WTC11 (cell line): ENCODE measurements around the gene FBLN5. TPM values are rescaled to one million over a fixed set of nuclear protein-coding genes. Genes with fewer than 3 reads are reported as not detected.

Experiments used
- ATAC-seq: fragments of 200-7000 bp; cut with Tn5 transposase; 2 replicates; pipeline ENCODE4 v1.10.0; 2021; ENCODE audit warnings: mild to moderate bottlenecking, moderate library complexity
- CTCF ChIA-PET: fragments of 300-600 bp; sonication (Branson Sonifier 250); formaldehyde crosslinking; loops from one replicate; lab custom pipeline; 2021; ENCODE audit warnings: antibody characterized with exemption; lab: Charles Lee
- POLR2A ChIA-PET: fragments of 350-600 bp; sonication (Branson Sonifier 250); formaldehyde crosslinking; loops from one replicate; lab custom pipeline; 2021; ENCODE audit warnings: antibody characterized with exemption; lab: Charles Lee
- DNase-seq: peaks from one replicate; pipeline ENCODE4 v3.0.0; 2021; ENCODE audit warnings: low spot score
- H3K27ac Mint-ChIP-seq: 2 replicates; pipeline ENCODE4 v1.8.0; 2021; ENCODE audit warnings: mixed read lengths
- H3K27me3 Mint-ChIP-seq: 2 replicates; pipeline ENCODE4 v1.8.0; 2021; ENCODE audit warnings: low read depth, mild to moderate bottlenecking, moderate library complexity, mixed read lengths
- H3K36me3 Mint-ChIP-seq: 2 replicates; pipeline ENCODE4 v1.8.0; 2021; ENCODE audit warnings: mixed read lengths
- H3K4me1 Mint-ChIP-seq: 2 replicates; pipeline ENCODE4 v1.8.0; 2022; ENCODE audit warnings: mixed read lengths
- H3K4me3 Mint-ChIP-seq: 2 replicates; pipeline ENCODE4 v1.8.0; 2021; ENCODE audit warnings: mild to moderate bottlenecking, moderate library complexity, mixed read lengths
- H3K9me3 Mint-ChIP-seq: 2 replicates; pipeline ENCODE4 v1.8.0; 2021; ENCODE audit warnings: mixed read lengths
- CBFB ChIP-seq: sonication (generic); formaldehyde crosslinking; IDR thresholded peaks from 2 replicates; pipeline ENCODE4 v1.8.1; 2022; ENCODE audit warnings: mild to moderate bottlenecking, low read depth, missing genetic modification reagents
- CDX4 ChIP-seq: fragments of 250-450 bp; sonication (Bioruptor Pico); IDR thresholded peaks from 2 replicates; pipeline ENCODE4 v1.9.0; 2021; ENCODE audit warnings: moderate library complexity, mild to moderate bottlenecking, inconsistent platforms, borderline replicate concordance
- CREB1 ChIP-seq: sonication (generic); formaldehyde crosslinking; IDR thresholded peaks from 2 replicates; pipeline ENCODE4 v1.8.0; 2023; ENCODE audit warnings: mild to moderate bottlenecking, missing genetic modification reagents
- CTCF ChIP-seq: fragments of 200-600 bp; IDR thresholded peaks from 2 replicates; pipeline ENCODE4 v1.8.0; 2022; ENCODE audit warnings: antibody characterized with exemption
- ELF4 ChIP-seq: sonication (generic); formaldehyde crosslinking; IDR thresholded peaks from 2 replicates; pipeline ENCODE4 v1.8.1; 2022; ENCODE audit warnings: low read depth, mild to moderate bottlenecking, moderate library complexity, missing genetic modification reagents
- GTF2I ChIP-seq: fragments of 250-450 bp; sonication (Bioruptor Pico); conservative IDR thresholded peaks from 2 replicates; pipeline ENCODE4 v1.4.0; 2021; ENCODE audit warnings: mild to moderate bottlenecking
- HMGA2 ChIP-seq: fragments of 250-450 bp; sonication (Bioruptor Pico); IDR thresholded peaks from 2 replicates; pipeline ENCODE4 v1.4.0; 2021; ENCODE audit warnings: mild to moderate bottlenecking, moderate library complexity
- NFATC4 ChIP-seq: fragments of 250-450 bp; sonication (Bioruptor Pico); IDR thresholded peaks from 2 replicates; pipeline ENCODE4 v1.9.0; 2021; ENCODE audit warnings: mild to moderate bottlenecking
- NR1H2 ChIP-seq: sonication (generic); formaldehyde crosslinking; IDR thresholded peaks from 2 replicates; pipeline ENCODE4 v1.9.0; 2021; ENCODE audit warnings: mild to moderate bottlenecking, moderate library complexity, missing genetic modification reagents
- RORB ChIP-seq: fragments of 250-450 bp; sonication (Bioruptor Pico); IDR thresholded peaks from 2 replicates; pipeline ENCODE4 v1.9.0; 2021; ENCODE audit warnings: mild to moderate bottlenecking
- SMAD3 ChIP-seq: sonication (generic); formaldehyde crosslinking; IDR thresholded peaks from 2 replicates; pipeline ENCODE4 v1.8.0; 2022; ENCODE audit warnings: missing genetic modification reagents, mild to moderate bottlenecking, borderline replicate concordance
- TEAD4 ChIP-seq: sonication (generic); formaldehyde crosslinking; IDR thresholded peaks from 2 replicates; pipeline ENCODE4 v1.8.0; 2022; ENCODE audit warnings: mild to moderate bottlenecking, missing genetic modification reagents
- TP53 ChIP-seq: sonication (generic); formaldehyde crosslinking; IDR thresholded peaks from 2 replicates; pipeline ENCODE4 v1.8.1; 2023; ENCODE audit warnings: mild to moderate bottlenecking, missing genetic modification reagents
- ZBTB43 ChIP-seq: sonication (generic); formaldehyde crosslinking; IDR thresholded peaks from 2 replicates; pipeline ENCODE4 v1.8.1; 2023; ENCODE audit warnings: mild to moderate bottlenecking, missing genetic modification reagents
- ZNF138 ChIP-seq: sonication (generic); formaldehyde crosslinking; conservative IDR thresholded peaks from 2 replicates; pipeline ENCODE4 v1.8.1; 2022; ENCODE audit warnings: mild to moderate bottlenecking, moderate library complexity, missing genetic modification reagents
- ZNF263 ChIP-seq: sonication (generic); formaldehyde crosslinking; IDR thresholded peaks from 2 replicates; pipeline ENCODE4 v1.8.1; 2022; ENCODE audit warnings: low read depth, mild to moderate bottlenecking, moderate library complexity, missing genetic modification reagents
- ZNF416 ChIP-seq: fragments of 250-450 bp; sonication (Bioruptor Pico); IDR thresholded peaks from 2 replicates; pipeline ENCODE4 v1.9.0; 2021; ENCODE audit warnings: mild to moderate bottlenecking, inconsistent platforms
- total RNA-seq: library from RNA; stranded (reverse); gene quantifications from 3 replicates; pipeline ENCODE4 v1.2.3, GENCODE V29; 2021
- TF ChIP-seq, protein P1 (sequence below): sonication (generic); formaldehyde crosslinking; IDR thresholded peaks from 2 replicates; pipeline ENCODE4 v1.8.0; 2022; ENCODE audit warnings: mild to moderate bottlenecking, missing genetic modification reagents
- TF ChIP-seq, protein P2 (sequence below): sonication (generic); formaldehyde crosslinking; IDR thresholded peaks from 2 replicates; pipeline ENCODE4 v1.8.1; 2022; ENCODE audit warnings: mild to moderate bottlenecking, moderate library complexity, missing genetic modification reagents
- TF ChIP-seq, protein P3 (sequence below): sonication (generic); formaldehyde crosslinking; IDR thresholded peaks from 2 replicates; pipeline ENCODE4 v1.8.1; 2023; ENCODE audit warnings: mild to moderate bottlenecking, missing genetic modification reagents, borderline replicate concordance
- TF ChIP-seq, protein P4 (sequence below): sonication (generic); formaldehyde crosslinking; IDR thresholded peaks from 2 replicates; pipeline ENCODE4 v1.8.1; 2022; ENCODE audit warnings: mild to moderate bottlenecking, missing genetic modification reagents, moderate library complexity, borderline replicate concordance

Gene FBLN5
- total RNA-seq, 1 experiment from 2014 or later = 4.0 TPM

GRCh38 chr14:91834571-91834970 is 112.9 kb downstream of the FBLN5 start:
- Mint-ChIP-seq H3K27ac (no peak overlapping the region; the same call in 1 of the 2 replicates), H3K4me1 (peaks cover 54% of the 10 kb centered on the region)
- DNase-seq = no peak

DNA sequence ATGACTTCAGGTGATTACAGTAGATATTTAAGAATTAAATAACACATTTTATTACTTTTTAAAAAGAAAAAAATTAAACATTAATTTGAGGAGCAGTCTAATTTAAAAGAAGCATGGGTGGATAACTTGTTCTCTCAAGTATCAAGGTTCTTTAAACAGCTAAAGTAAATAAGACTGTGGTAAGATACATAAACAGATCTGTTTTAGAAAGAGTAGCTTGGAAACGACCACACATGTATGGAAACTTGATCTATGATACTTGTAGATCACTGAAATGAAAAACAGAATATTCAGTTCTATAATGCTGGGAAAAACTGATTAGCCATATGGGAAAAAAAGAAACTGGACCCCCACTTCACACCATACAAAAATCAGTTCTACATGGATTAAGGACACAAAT is 116.2 kb downstream of the FBLN5 start:
- ATAC-seq (no peak), DNase-seq (no peak)
- Mint-ChIP-seq H3K36me3 (peaks cover 11% of the 10 kb centered on the region), H3K27me3 (no peaks in the 10 kb centered on the region; the same call in 1 of the 2 replicates), H3K9me3 (peaks cover 15% of the 10 kb centered on the region), H3K4me1 (peaks cover 57% of the 10 kb centered on the region), H3K27ac (peak overlapping the region; percentile 40; the same call in 1 of the 2 replicates), H3K4me3 (no peak overlapping the region)
- ChIA-PET CTCF (interaction anchor here (0.6 to 0.9 kb wide), 2 partner anchors 48 to 182 kb away, joined by 3 read pairs; no protein-coding TSS in a partner anchor), POLR2A (no interaction called here)
- TF ChIP-seq ELF4 (CRISPR knock-in tag) = no peak
- no peak for TF ChIP-seq CBFB
- no peak for TF ChIP-seq ZBTB43 (CRISPR knock-in tag)
- TF ChIP-seq CREB1 = no peak
- TF ChIP-seq GTF2I (CRISPR knock-in tag) = no peak
- no peak for TF ChIP-seq ZNF416 (CRISPR knock-in tag)
- TF ChIP-seq HMGA2 (CRISPR knock-in tag) = no peak
- no peak for TF ChIP-seq CTCF
- TF ChIP-seq NFATC4 (CRISPR knock-in tag) = no peak
- TF ChIP-seq, protein P1, sequence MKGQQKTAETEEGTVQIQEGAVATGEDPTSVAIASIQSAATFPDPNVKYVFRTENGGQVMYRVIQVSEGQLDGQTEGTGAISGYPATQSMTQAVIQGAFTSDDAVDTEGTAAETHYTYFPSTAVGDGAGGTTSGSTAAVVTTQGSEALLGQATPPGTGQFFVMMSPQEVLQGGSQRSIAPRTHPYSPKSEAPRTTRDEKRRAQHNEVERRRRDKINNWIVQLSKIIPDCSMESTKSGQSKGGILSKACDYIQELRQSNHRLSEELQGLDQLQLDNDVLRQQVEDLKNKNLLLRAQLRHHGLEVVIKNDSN = no peak
- no peak for TF ChIP-seq ZNF138 (CRISPR knock-in tag)
- no peak for TF ChIP-seq SMAD3 (CRISPR knock-in tag)
- no peak for TF ChIP-seq CDX4 (CRISPR knock-in tag)
- TF ChIP-seq, protein P2, sequence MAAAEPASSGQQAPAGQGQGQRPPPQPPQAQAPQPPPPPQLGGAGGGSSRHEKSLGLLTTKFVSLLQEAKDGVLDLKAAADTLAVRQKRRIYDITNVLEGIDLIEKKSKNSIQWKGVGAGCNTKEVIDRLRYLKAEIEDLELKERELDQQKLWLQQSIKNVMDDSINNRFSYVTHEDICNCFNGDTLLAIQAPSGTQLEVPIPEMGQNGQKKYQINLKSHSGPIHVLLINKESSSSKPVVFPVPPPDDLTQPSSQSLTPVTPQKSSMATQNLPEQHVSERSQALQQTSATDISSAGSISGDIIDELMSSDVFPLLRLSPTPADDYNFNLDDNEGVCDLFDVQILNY = no peak
- TF ChIP-seq RORB (CRISPR knock-in tag) = no peak
- TF ChIP-seq ZNF263 (CRISPR knock-in tag) = no peak
- TF ChIP-seq, protein P3, sequence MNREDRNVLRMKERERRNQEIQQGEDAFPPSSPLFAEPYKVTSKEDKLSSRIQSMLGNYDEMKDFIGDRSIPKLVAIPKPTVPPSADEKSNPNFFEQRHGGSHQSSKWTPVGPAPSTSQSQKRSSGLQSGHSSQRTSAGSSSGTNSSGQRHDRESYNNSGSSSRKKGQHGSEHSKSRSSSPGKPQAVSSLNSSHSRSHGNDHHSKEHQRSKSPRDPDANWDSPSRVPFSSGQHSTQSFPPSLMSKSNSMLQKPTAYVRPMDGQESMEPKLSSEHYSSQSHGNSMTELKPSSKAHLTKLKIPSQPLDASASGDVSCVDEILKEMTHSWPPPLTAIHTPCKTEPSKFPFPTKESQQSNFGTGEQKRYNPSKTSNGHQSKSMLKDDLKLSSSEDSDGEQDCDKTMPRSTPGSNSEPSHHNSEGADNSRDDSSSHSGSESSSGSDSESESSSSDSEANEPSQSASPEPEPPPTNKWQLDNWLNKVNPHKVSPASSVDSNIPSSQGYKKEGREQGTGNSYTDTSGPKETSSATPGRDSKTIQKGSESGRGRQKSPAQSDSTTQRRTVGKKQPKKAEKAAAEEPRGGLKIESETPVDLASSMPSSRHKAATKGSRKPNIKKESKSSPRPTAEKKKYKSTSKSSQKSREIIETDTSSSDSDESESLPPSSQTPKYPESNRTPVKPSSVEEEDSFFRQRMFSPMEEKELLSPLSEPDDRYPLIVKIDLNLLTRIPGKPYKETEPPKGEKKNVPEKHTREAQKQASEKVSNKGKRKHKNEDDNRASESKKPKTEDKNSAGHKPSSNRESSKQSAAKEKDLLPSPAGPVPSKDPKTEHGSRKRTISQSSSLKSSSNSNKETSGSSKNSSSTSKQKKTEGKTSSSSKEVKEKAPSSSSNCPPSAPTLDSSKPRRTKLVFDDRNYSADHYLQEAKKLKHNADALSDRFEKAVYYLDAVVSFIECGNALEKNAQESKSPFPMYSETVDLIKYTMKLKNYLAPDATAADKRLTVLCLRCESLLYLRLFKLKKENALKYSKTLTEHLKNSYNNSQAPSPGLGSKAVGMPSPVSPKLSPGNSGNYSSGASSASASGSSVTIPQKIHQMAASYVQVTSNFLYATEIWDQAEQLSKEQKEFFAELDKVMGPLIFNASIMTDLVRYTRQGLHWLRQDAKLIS = no peak
- TF ChIP-seq, protein P4, sequence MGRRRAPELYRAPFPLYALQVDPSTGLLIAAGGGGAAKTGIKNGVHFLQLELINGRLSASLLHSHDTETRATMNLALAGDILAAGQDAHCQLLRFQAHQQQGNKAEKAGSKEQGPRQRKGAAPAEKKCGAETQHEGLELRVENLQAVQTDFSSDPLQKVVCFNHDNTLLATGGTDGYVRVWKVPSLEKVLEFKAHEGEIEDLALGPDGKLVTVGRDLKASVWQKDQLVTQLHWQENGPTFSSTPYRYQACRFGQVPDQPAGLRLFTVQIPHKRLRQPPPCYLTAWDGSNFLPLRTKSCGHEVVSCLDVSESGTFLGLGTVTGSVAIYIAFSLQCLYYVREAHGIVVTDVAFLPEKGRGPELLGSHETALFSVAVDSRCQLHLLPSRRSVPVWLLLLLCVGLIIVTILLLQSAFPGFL (CRISPR knock-in tag) = no peak
- no peak for TF ChIP-seq TP53 (CRISPR knock-in tag)

More at GRCh38 chr14:91834571-91834970, 112.9 kb downstream of the FBLN5 start:
- ATAC-seq = peak; percentile 11; the same call in 1 of the 2 replicates
- no peaks in the 10 kb centered on the region for H3K9me3 Mint-ChIP-seq
- no peaks in the 10 kb centered on the region for H3K36me3 Mint-ChIP-seq
- TF ChIP-seq NR1H2 (CRISPR knock-in tag) (no peak), RORB (CRISPR knock-in tag) (no peak), TEAD4 (no peak)
- POLR2A ChIA-PET = no interaction called here
- peak overlapping the region; percentile 81 for H3K4me3 Mint-ChIP-seq
- peaks cover 4% of the 10 kb centered on the region; the same call in 1 of the 2 replicates for H3K27me3 Mint-ChIP-seq
- CTCF ChIA-PET = no interaction called here
